Activated CD4-positive, CD25-positive, alpha-beta regulatory T cell treated with anti-CD3 and anti-CD28 coated beads, Interleukin-2, amount 50 U/mL, for 24 hours (primary cell): Measurements from ENCODE around the gene IL13RA1.
A peak's percentile ranks its signal among the peaks of the same experiment; 100 is the strongest.
"Not testable (repeated sequence)": the region's sequence is repeated elsewhere in the genome, so short reads cannot be mapped to it uniquely, and the experiment has no call there.

Source experiments
- ATAC-seq, 2 donors: fragments of 150-1000 bp; cut with Tn5 transposase; one replicate each; pipeline ENCODE4 v1.10.0; 2021; ENCODE audit warnings: mild to moderate bottlenecking in 1 of 2, moderate library complexity in 1 of 2

Gene IL13RA1

DNA sequence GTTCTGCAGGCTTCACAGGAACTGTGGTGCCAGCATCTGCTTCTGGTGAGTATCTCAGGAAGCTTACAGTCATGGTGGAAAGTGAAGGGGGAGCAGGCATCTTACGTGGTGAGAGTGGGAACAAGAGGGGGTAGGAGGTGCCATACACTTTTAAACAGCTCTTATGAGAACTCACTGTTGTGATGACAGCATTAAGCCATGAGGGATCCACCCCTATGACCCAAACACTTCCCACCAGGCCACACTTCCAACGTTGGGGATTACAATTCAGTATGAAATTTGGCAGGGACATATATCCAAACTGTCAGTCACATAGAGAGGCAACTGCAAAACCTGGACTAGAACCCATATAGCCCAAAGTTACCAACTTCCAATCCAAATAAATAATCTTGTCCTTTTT, 53.1 kb downstream of the IL13RA1 start:
- no peak for ATAC-seq

DNA sequence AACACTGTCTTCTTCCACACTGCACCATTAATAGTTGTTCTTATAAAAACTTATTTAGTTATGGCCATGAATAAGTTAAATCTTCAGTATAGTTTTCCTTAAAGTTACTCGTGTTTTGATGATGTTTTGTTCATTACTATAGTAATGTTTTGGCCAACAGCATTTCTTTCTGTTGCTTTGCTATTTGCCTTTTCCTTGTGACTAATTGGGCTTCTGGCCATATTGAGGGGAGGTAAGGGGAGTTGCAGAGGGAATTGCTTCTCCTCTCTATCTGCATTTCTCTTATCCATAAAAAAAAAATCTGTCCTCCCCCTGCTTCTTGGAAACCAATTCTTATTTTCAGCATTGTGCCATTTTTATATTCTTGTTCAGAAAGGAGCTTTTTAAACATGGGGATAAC, 53.5 kb downstream of the IL13RA1 start:
- ATAC-seq, result no peak

DNA sequence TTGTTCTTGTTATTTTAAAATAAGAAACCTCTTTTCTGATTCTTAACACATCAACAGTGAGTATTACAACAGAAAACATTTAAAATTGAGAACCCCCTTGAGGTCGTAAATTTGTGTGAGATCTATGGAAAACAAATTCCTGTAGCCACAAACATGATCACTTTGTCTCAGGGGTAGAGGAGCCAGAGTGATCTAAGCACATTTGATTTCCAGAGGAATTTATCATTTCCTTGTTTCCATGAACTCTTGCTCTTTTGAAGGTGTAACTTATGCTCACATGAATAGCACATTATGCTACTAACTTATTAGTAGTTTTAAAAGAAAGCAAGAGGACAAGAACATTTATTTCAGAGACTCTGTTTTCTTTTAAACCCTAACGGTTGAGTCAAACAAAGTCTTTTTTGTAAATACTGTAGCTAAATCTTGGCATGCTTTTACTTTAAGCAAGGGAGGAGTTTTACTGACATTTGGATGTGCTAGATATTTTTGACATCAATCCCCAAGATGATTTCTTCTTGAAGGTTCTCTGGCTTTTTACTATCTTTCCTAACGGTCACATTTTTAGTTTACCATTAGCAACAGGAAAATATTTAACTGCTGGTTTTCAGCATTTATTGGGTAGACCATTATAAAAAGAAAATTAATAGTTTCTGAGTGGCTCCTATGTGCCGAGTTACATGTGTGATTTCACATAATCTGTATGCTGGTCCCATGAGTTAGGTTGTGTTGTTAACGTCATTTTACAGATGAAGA, 68.3 kb downstream of the IL13RA1 start:
- no peak for ATAC-seq

DNA sequence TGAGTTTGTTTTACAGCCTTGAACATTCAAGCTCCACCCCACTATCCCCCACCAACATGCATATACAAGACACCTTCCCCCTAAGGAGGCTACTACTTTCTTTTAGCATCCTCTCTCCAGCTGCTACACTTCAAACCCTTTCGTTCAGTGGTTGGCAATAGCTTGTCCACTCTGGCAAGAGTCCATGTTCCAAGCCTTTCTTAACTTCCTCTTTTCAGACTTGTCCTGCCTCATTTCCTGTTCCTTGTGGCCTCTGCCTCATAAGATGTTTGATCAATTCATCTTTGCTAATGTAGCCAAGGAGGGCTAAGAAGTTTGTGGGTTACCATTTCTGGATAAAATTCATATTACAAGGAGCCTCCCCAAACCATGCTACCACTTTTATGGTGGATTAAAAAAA, 75.5 kb downstream of the IL13RA1 start:
- no peak for ATAC-seq

DNA sequence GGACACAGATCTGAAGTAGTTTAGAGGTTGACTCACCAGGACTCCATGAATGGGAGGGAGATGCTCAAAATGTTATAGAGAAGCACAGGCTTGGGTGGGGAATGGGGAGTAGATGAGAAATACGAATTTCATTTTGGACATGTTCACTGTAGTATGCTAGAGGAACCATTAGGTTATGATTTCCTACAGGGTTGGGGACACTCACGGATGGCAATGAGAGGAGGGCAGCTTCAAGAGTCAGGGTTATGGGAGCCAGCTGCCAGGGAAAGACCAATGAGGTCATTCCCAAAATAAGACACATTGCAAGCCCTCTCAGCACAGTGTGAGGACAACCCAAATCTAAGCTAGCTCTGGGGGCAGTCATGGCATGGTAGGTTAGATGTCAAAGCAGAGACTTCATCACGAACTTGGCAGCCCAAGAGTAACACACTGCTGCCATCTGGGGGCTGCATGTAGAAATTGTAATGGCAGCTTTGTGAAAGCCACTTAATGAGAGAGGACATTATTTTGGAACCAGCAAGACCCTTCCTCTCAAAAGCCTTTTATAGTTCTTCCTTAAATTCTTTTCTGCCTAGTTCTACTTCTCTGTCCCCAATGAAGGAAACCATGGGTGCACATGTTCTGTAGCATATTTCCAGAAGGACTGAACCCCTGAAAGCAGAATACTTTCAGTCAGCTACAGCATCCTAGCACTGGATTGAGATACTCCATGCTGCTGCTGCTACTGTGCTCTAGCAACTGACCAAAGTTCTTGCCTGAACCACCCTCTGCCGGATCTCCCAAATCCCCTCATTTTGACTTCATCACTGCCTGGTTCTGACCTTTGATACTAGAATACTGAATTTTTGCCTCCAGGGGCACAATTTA, 80.0 kb downstream of the IL13RA1 start:
- ATAC-seq, result no peak

DNA sequence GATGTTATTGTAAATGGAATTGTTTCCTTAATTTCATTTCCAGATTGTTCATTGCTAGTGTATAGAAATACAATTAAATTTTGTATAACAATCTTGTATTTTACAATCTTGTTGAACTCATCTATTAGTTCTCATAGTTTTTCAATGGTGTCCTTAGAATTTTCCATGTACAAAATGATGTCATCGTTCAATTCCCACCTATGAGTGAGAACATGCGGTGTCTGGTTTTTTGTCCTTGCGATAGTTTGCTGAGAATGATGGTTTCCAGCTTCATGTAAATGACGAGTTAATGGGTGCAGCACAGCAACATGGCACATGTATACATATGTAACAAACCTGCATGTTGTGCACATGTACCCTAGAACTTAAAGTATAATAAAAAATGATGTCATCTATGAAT, 89.9 kb downstream of the IL13RA1 start:
- ATAC-seq, result not testable (repeated sequence)

DNA sequence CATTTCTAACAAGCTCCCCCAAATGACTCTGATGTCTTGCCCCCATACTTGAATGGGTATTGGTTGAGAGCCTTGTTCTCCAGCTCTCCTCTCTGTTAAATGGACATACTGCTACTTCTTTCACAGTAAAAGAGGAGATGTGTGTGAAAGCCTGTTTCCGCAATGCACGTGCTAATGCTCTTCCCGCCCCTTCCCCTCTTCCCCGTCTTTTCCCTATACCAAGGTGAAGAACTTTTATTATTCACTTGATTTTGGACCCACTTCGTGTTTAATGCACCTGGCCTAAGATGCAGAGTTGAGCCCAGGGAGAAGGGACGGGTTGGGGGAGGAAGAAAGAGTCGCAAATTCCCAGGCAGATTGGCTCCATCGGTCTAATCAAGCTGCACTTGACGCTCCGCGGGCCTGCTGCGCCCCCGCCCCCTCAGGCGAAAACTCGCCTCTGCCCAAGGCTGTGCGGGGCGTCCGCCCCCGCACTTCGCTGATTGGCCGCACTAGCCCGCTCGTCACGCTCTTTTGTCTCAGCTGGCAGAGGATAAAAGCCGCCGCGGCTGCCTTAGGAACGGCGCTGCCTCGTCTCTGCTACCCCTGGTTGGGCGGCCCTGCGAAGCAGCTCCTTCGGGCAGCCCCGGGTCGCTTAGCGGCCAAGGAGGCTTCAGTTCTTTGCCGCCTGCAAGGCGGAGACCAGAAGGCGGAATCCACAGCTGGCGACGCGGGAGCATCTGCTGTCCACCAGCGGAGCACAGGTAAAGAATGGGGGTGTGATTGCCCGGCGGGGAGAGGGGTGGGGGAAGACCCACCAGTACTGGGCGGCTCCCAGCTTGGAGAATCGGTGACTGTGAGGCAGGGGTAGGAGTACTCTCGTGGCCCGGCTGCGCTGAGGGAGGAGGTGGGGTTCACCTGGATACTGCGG, 96.1 kb downstream of the IL13RA1 start, which contains the start of gene ZCCHC12:
ZCCHC12 (plus strand) TSS at position 562 of the 910 bp plus-strand sequence. CDS start 1,421 bp downstream, outside the sequence.
- peak; percentile 41 to 65 for ATAC-seq

DNA sequence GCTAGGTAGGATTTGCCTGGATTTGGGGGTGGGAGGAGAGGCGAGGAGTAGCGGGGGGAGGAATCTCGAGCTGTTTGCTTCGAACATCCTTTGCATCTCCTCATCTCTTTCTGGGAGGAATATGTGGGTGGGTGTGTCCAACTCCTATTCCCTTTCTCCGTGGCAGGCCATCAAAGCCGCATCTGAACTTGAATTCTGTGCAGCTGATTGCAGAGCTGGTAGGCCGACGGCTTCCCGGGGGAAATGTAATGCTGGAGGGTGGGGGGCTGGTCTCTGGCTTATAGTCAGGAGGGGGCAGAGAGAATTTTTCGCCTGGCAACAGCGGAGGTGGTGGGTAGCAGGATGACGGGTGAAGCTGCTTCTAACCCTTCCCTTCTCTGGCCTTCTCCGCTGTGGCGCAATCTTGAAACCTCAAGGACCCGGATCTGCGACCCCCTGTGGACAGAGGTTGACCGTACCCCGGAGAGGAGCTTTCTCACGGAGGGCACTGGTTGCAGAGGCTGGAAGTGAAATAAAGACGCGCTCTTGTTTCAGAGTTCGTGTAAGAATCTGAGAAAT, 96.8 kb downstream of the IL13RA1 start:
- no peak for ATAC-seq

DNA sequence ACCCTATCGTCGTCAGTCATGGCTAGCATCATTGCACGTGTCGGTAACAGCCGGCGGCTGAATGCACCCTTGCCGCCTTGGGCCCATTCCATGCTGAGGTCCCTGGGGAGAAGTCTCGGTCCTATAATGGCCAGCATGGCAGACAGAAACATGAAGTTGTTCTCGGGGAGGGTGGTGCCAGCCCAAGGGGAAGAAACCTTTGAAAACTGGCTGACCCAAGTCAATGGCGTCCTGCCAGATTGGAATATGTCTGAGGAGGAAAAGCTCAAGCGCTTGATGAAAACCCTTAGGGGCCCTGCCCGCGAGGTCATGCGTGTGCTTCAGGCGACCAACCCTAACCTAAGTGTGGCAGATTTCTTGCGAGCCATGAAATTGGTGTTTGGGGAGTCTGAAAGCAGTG, 97.8 kb downstream of the IL13RA1 start:
- ATAC-seq, result no peak

DNA sequence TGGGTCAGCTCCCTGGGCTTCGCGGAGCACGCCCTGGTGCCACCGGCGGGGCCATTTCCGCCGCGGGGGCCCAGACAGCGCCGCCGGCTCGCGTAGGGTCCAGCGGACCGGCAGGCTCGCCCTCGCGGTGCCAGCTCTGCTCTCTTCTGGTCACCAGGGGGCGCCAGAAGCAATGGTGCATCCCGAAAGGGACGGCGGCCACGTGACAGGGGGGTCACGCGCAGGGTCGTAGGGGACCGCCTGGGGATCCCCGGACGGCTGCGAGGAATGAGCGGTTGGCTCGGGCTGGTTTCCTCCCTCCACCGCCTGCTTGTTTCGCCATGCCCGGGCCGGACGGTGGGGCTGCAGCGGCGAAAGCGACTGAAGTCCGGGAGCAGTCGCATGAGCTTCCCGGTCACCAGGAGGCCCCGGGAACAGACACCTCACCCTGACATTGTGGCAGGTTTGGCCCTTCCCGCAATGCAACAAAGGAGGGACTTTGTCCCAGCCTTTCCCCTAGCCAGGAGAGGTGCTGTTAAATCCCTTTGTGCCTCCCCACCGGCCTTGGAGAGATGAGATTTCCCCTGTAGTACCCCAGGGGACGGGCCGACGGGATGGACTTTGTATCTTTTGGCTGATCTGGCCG, 112.0 kb downstream of the IL13RA1 start:
- peak; percentile 61 to 64 for ATAC-seq
